Trophoblast cell (in vitro differentiated cells and primary cell): ENCODE data around the gene TRIM38.
"Not testable (repeated sequence)": the region's sequence is repeated elsewhere in the genome, so short reads cannot be mapped to it uniquely, and the experiment has no call there.

Experiments
- DNase-seq, 2 donors: peaks; one replicate each; pipeline ENCODE4 v3.0.0-alpha.2; 2016
- H2AFZ ChIP-seq: 2 replicates; pipeline ENCODE4 v1.6.1; 2013; ENCODE audit warnings: low read length, moderate library complexity, mild to moderate bottlenecking; ENCODE audit not compliant: insufficient read depth, poor library complexity
- H2AK5ac ChIP-seq: 2 replicates; pipeline ENCODE4 v1.6.1; 2013; ENCODE audit warnings: mild to moderate bottlenecking, low read length
- H2BK120ac ChIP-seq: 2 replicates; pipeline ENCODE4 v1.6.1; 2013; ENCODE audit warnings: low read length, mild to moderate bottlenecking, moderate library complexity; ENCODE audit not compliant: insufficient read depth, poor library complexity
- H2BK12ac ChIP-seq: 2 replicates; pipeline ENCODE4 v1.6.1; 2013; ENCODE audit warnings: mild to moderate bottlenecking, low read length, moderate library complexity
- H2BK5ac ChIP-seq: 2 replicates; pipeline ENCODE4 v1.6.1; 2013; ENCODE audit warnings: low read length, low read depth, moderate library complexity, mild to moderate bottlenecking; ENCODE audit not compliant: poor library complexity
- H3K14ac ChIP-seq: 2 replicates; pipeline ENCODE4 v1.6.1; 2013; ENCODE audit warnings: mild to moderate bottlenecking, low read length
- H3K18ac ChIP-seq: 2 replicates; pipeline ENCODE4 v1.6.1; 2013; ENCODE audit warnings: mild to moderate bottlenecking, low read length
- H3K23ac ChIP-seq: 2 replicates; pipeline ENCODE4 v1.6.1; 2013; ENCODE audit warnings: low read length
- H3K27ac ChIP-seq: 2 replicates; pipeline ENCODE4 v1.5.1; 2013; ENCODE audit warnings: low read depth, mild to moderate bottlenecking, inconsistent platforms, low read length, moderate library complexity
- H3K27me3 ChIP-seq: 2 replicates; pipeline ENCODE4 v1.6.1; 2013; ENCODE audit warnings: inconsistent platforms, mild to moderate bottlenecking, low read length, moderate library complexity; ENCODE audit not compliant: insufficient read depth
- H3K36me3 ChIP-seq, 2 experiments: 1 replicate in 1 of 2; 2 replicates in 1 of 2; pipeline ENCODE4 v1.6.1; 2013; ENCODE audit warnings: low read length in 2 of 2, mild to moderate bottlenecking in 2 of 2, moderate library complexity in 1 of 2; ENCODE audit not compliant: insufficient read depth in 2 of 2, control insufficient read depth in 1 of 2
- H3K4ac ChIP-seq: 2 replicates; pipeline ENCODE4 v1.6.1; 2013; ENCODE audit warnings: low read depth, mild to moderate bottlenecking, low read length, moderate library complexity
- H3K4me1 ChIP-seq, 2 experiments: 1 replicate in 1 of 2; 2 replicates in 1 of 2; pipeline ENCODE4 v1.6.1; 2013; ENCODE audit warnings: low read length in 2 of 2, mild to moderate bottlenecking in 2 of 2, moderate library complexity in 1 of 2; ENCODE audit not compliant: insufficient read depth in 2 of 2, control insufficient read depth in 1 of 2
- H3K4me2 ChIP-seq: 2 replicates; pipeline ENCODE4 v1.6.1; 2013; ENCODE audit warnings: inconsistent platforms, mild to moderate bottlenecking, low read length, moderate library complexity
- H3K4me3 ChIP-seq: 2 replicates; pipeline ENCODE4 v1.5.1; 2013; ENCODE audit warnings: mild to moderate bottlenecking, low read depth, low read length, inconsistent platforms
- H3K79me1 ChIP-seq: one replicate; pipeline ENCODE4 v1.6.1; 2013; ENCODE audit warnings: low read length
- H3K79me2 ChIP-seq: 2 replicates; pipeline ENCODE4 v1.6.1; 2013; ENCODE audit warnings: low read length, mild to moderate bottlenecking; ENCODE audit not compliant: control insufficient read depth, insufficient read depth, poor library complexity
- H3K9ac ChIP-seq: 2 replicates; pipeline ENCODE4 v1.6.1; 2013; ENCODE audit warnings: mild to moderate bottlenecking, low read length
- H3K9me3 ChIP-seq: 2 replicates; pipeline ENCODE4 v1.6.1; 2013; ENCODE audit warnings: low read depth, mild to moderate bottlenecking, control low read depth, inconsistent platforms, low read length; ENCODE audit not compliant: insufficient read depth
- H4K12ac ChIP-seq: 2 replicates; pipeline ENCODE4 v1.6.1; 2013; ENCODE audit warnings: low read depth, mild to moderate bottlenecking, low read length, moderate library complexity
- H4K8ac ChIP-seq: 2 replicates; pipeline ENCODE4 v1.6.1; 2013; ENCODE audit warnings: low read depth, mild to moderate bottlenecking, low read length, moderate library complexity
- H4K91ac ChIP-seq: one replicate; pipeline ENCODE4 v1.6.1; 2013; ENCODE audit warnings: low read depth, mild to moderate bottlenecking, low read length, moderate library complexity
- WGBS: extraction: QIAGEN DNeasy Blood & Tissue Kit; methylation state at CpG from one replicate; pipeline ENCODE4 v1.1.7; 2013; ENCODE audit warnings: missing lambda C conversion rate; ENCODE audit not compliant: insufficient read length, insufficient coverage; ENCODE audit errors: extremely low coverage; 5-methylcytosine and 5-hydroxymethylcytosine counted together

The TRIM38 gene

DNA sequence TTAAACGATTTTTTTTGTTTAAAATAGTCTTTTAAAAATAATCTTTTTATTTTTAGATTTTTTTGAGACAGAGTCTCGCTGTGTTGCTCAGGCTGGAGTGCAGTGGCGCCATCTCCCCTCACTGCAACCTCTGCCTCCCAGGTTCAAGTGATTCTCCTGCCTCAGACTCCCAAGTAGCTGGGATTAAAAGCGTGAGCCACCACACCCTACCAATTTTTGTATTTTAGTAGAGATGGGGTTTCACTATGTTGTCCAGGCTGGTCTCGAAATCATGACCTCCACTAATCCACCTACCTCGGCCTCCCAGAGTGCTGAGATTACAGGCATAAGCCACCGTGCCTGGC lies 30.7 kb downstream of the TRIM38 start:
- not testable (repeated sequence) for DNase-seq, H3K14ac ChIP-seq, H3K36me3 ChIP-seq, H3K9ac ChIP-seq, H2BK5ac ChIP-seq, H3K4me1 ChIP-seq, H3K79me2 ChIP-seq, H4K12ac ChIP-seq, H3K18ac ChIP-seq, H2BK120ac ChIP-seq, H4K8ac ChIP-seq, H3K79me1 ChIP-seq, H3K9me3 ChIP-seq, H3K27ac ChIP-seq, H4K91ac ChIP-seq, H3K27me3 ChIP-seq, H2AFZ ChIP-seq, H3K23ac ChIP-seq, H3K4me2 ChIP-seq, H2BK12ac ChIP-seq, H2AK5ac ChIP-seq, H3K4me3 ChIP-seq, H3K4ac ChIP-seq
- WGBS: no CpG with 5 or more reads among the region's 7 CpGs

DNA sequence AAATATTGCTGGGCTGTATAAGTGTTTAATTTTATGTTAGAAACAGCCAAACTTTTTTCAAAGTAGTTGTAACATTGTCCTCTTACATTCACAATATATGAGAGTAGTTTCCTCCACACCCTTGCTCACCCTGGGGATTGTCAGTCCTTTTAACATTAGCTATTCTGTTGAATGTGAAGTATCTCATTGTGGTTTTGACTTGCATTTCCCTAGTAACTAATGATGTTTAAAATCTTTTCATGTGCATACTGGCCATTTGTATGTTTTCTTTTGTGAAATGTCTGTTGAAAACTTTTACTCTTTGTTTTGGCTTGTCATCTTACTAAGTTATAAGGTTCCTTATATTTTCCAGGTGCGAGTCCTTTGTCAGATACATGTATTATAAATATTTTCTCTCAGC lies 32.9 kb downstream of the TRIM38 start:
- DNase-seq: no peak

GRCh38 chr6:25997921-25998320 lies 35.3 kb downstream of the TRIM38 start:
- no peak for DNase-seq
- Histone ChIP-seq H3K4me1 (peaks cover 0 to 2% of the 10 kb centered on the region in 2 experiments), H3K27me3 (no peaks in the 10 kb centered on the region), H3K14ac (no peak overlapping the region), H3K4ac (no peak overlapping the region), H2BK5ac (no peak overlapping the region), H2AK5ac (no peak overlapping the region), H3K79me1 (no peaks in the 10 kb centered on the region), H4K8ac (no peak overlapping the region), H2BK120ac (no peak overlapping the region), H2AFZ (no peak overlapping the region), H4K12ac (no peak overlapping the region), H3K27ac (no peak overlapping the region), H4K91ac (no peak overlapping the region), H3K79me2 (no peaks in the 10 kb centered on the region), H2BK12ac (no peak overlapping the region), H3K9ac (no peak overlapping the region), H3K4me2 (no peak overlapping the region), H3K4me3 (no peak overlapping the region), H3K36me3 (no peaks in the 10 kb centered on the region), H3K23ac (no peak overlapping the region), H3K9me3 (no peaks in the 10 kb centered on the region), H3K18ac (no peak overlapping the region)
- WGBS: no CpG with 5 or more reads among the region's 3 CpGs

More for the DNA sequence above, 32.9 kb downstream of the TRIM38 start:
- no peak overlapping the region for H3K18ac ChIP-seq
- no peak overlapping the region for H3K27ac ChIP-seq
- H3K4ac ChIP-seq: no peak overlapping the region
- no peak overlapping the region for H3K4me2 ChIP-seq
- H4K8ac ChIP-seq: no peak overlapping the region
- H3K79me2 ChIP-seq: peaks cover 2% of the 10 kb centered on the region
- no peak overlapping the region for H2AK5ac ChIP-seq
- peaks cover 2 to 4% of the 10 kb centered on the region in 2 experiments for H3K4me1 ChIP-seq
- no peak overlapping the region for H3K9ac ChIP-seq
- no peak overlapping the region for H3K23ac ChIP-seq
- H2AFZ ChIP-seq: no peak overlapping the region
- no peak overlapping the region for H2BK5ac ChIP-seq
- H3K79me1 ChIP-seq: peaks cover 8% of the 10 kb centered on the region
- no peak overlapping the region for H3K14ac ChIP-seq
- no peak overlapping the region for H4K12ac ChIP-seq
- no peaks in the 10 kb centered on the region for H3K27me3 ChIP-seq
- no peak overlapping the region for H2BK120ac ChIP-seq
- H3K9me3 ChIP-seq: no peaks in the 10 kb centered on the region
- no peaks in the 10 kb centered on the region for H3K36me3 ChIP-seq
- no CpG with 5 or more reads among the region's 1 CpG for WGBS
- H4K91ac ChIP-seq: no peak overlapping the region
- no peak overlapping the region for H3K4me3 ChIP-seq
- H2BK12ac ChIP-seq: no peak overlapping the region

GRCh38 chr6:25998379-25998778 lies 35.8 kb downstream of the TRIM38 start:
- Histone ChIP-seq H2BK5ac (no peak overlapping the region), H3K23ac (no peak overlapping the region), H3K36me3 (no peaks in the 10 kb centered on the region), H3K79me1 (no peaks in the 10 kb centered on the region), H2BK12ac (no peak overlapping the region), H4K8ac (no peak overlapping the region), H3K79me2 (no peaks in the 10 kb centered on the region), H3K18ac (no peak overlapping the region), H4K12ac (no peak overlapping the region), H3K4ac (no peak overlapping the region), H4K91ac (no peak overlapping the region), H3K4me2 (no peak overlapping the region), H3K14ac (no peak overlapping the region), H3K4me3 (peak overlapping the region; percentile 28), H3K9ac (no peak overlapping the region), H3K9me3 (no peaks in the 10 kb centered on the region), H3K4me1 (peaks cover 0 to 2% of the 10 kb centered on the region in 2 experiments), H3K27ac (no peak overlapping the region), H2BK120ac (no peak overlapping the region), H2AFZ (no peak overlapping the region), H2AK5ac (no peak overlapping the region), H3K27me3 (no peaks in the 10 kb centered on the region)
- no peak for DNase-seq

GRCh38 chr6:25999225-25999624 lies 36.6 kb downstream of the TRIM38 start:
- not testable (repeated sequence) for H2AK5ac ChIP-seq, H3K18ac ChIP-seq, H4K91ac ChIP-seq, H2AFZ ChIP-seq, H3K4me2 ChIP-seq, H3K9me3 ChIP-seq, H2BK12ac ChIP-seq, H3K79me1 ChIP-seq, H4K8ac ChIP-seq, DNase-seq, H3K36me3 ChIP-seq, H3K79me2 ChIP-seq, H3K4ac ChIP-seq, H2BK5ac ChIP-seq, H3K4me1 ChIP-seq, H2BK120ac ChIP-seq, H3K14ac ChIP-seq, H3K23ac ChIP-seq, H3K4me3 ChIP-seq, H4K12ac ChIP-seq, H3K27me3 ChIP-seq, H3K9ac ChIP-seq, H3K27ac ChIP-seq
- WGBS: no CpG with 5 or more reads among the region's 2 CpGs
